ENCODE data around the gene AMPD3.

AMPD3 gene

GRCh38 chr11:10496296-10496936 lies 41.4 kb downstream of the AMPD3 start:
- no peak for DNase-seq (ENCODE audit: extremely low read depth, low read depth)
- TF ChIP-seq CTCF (IDR thresholded peaks at IDR 0.05; ENCODE audit: low read depth, low read length, missing control alignments), result no peak

GRCh38 chr11:10497371-10498021 lies 42.4 kb downstream of the AMPD3 start:
- no peak for DNase-seq (ENCODE audit: extremely low read depth, low read depth)
- H3K4me3 ChIP-seq (replicated peaks; ENCODE audit: low read depth, low read length), result no peak overlapping the region
- TF ChIP-seq CTCF (IDR thresholded peaks at IDR 0.05; ENCODE audit: low read depth, low read length, missing control alignments), result no peak

More at GRCh38 chr11:10496296-10496936, 41.4 kb downstream of the AMPD3 start:
- H3K4me3 ChIP-seq (replicated peaks; ENCODE audit: low read depth, low read length), result no peak overlapping the region

GRCh38 chr11:10498022-10498400 lies 42.9 kb downstream of the AMPD3 start:
- no peak for DNase-seq (ENCODE audit: extremely low read depth, low read depth)
- no peak for TF ChIP-seq CTCF (IDR thresholded peaks at IDR 0.05; ENCODE audit: low read depth, low read length, missing control alignments)
- no peak overlapping the region for H3K4me3 ChIP-seq (replicated peaks; ENCODE audit: low read depth, low read length)

- H3K4me3 ChIP-seq (replicated peaks; ENCODE audit: low read depth, low read length), result no peak overlapping the region
- no peak for TF ChIP-seq CTCF (IDR thresholded peaks at IDR 0.05; ENCODE audit: low read depth, low read length, missing control alignments)
- DNase-seq (ENCODE audit: extremely low read depth, low read depth), result no peak
Measured at GRCh38 chr11:10498426-10499250, 43.6 kb downstream of the AMPD3 start.

- DNase-seq (ENCODE audit: extremely low read depth, low read depth), result no peak
- no peak for TF ChIP-seq CTCF (IDR thresholded peaks at IDR 0.05; ENCODE audit: low read depth, low read length, missing control alignments)
- H3K4me3 ChIP-seq (replicated peaks; ENCODE audit: low read depth, low read length), result no peak overlapping the region
Measured at GRCh38 chr11:10499452-10499851, 44.4 kb downstream of the AMPD3 start.

GRCh38 chr11:10499874-10500601 lies 45.0 kb downstream of the AMPD3 start:
- H3K4me3 ChIP-seq (replicated peaks; ENCODE audit: low read depth, low read length), result no peak overlapping the region
- TF ChIP-seq CTCF (IDR thresholded peaks at IDR 0.05; ENCODE audit: low read depth, low read length, missing control alignments), result no peak
- DNase-seq (ENCODE audit: extremely low read depth, low read depth), result no peak

All from HFF-Myc (cell line).